Stimulated activated CD8-positive, alpha-beta memory T cell treated with anti-CD3 and anti-CD28 coated beads, Interleukin-7, amount 100 ng/mL, for 1 hour (primary cell): ENCODE results near the gene TULP4.
"Not testable (repeated sequence)": the region's sequence is repeated elsewhere in the genome, so short reads cannot be mapped to it uniquely, and the experiment has no call there.

Experiments used
- DNase-seq, 2 donors: peaks; one replicate each; pipeline ENCODE4 v3.0.0-alpha.2; 2020; ENCODE audit warnings: low read depth in 2 of 2

The TULP4 gene

DNA sequence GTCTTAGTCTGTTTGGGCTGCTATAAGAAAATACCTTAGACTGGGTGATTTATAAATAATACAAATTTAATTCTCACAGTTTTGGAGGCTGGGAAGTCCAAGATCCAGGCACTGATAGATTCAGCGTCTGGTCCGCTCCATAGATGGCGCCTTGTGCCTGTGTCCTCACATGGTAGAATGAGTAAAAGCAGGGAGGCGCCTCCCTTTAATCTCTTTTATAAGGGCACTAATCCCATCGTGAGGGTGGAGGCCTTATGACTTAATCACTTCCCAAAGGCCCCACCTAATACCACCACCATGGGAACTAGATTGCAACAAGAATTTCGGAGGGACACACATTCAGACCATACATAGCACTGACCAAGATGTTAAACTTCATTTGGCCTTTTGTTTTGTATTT, 156.4 kb downstream of the TULP4 start:
- DNase-seq = no peak

DNA sequence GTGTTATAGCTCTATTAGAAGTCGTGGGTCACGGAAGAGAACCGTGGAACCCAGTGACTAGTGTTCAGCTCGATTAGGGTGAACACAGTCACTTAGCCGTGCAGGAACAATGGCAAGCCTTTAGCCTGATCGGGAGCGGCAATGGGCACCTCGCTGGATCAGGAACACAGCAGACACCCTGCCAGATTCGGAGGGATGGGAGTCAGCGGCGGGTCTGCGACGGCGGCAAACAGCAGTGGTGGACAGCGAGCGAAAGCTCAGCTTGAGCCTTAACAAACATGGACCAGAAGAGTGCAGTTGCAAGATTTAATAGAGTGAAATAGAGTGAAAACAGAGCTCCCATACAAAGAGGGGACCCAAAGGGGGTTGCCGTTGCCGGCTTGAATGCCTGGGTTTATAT, 157.8 kb downstream of the TULP4 start:
- DNase-seq = not testable (repeated sequence)

DNA sequence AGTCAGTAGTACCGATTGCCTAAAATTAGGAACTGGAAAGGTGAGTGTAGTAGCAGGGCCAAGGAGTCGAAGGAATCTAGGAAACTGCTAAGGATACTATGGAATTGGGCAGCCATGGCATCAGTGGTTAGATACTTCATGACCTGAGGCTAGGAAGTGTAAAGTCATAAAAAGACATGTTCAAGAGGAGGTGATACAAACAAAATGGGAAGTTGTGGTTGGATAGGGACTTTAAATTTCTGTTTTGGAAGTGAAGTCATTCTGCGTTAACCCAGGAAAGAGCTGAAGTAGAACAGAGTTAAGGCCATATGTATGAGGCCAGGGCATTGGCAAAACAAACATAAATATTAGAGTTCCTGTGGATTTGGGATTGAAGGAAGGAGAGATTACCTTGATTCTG, 159.1 kb downstream of the TULP4 start:
- no peak for DNase-seq

DNA sequence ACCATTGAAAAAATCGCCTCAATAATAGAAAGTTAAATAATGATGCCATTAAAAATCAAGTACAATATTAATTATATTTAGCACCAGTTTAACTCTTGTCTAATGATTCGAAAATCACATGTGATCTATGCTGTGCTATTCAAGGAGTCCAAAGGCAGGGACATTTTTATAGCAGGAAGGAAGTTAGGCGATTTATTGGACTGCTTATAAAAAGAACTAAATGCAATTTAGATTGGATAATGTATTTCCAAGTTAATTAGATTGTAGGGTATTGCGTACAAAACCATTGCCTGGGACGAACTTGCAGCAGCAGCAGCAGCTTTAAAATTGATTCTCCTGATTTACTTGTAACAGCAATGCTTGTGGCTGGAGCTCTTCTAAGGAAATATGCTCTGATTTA, 160.2 kb downstream of the TULP4 start:
- DNase-seq = no peak

DNA sequence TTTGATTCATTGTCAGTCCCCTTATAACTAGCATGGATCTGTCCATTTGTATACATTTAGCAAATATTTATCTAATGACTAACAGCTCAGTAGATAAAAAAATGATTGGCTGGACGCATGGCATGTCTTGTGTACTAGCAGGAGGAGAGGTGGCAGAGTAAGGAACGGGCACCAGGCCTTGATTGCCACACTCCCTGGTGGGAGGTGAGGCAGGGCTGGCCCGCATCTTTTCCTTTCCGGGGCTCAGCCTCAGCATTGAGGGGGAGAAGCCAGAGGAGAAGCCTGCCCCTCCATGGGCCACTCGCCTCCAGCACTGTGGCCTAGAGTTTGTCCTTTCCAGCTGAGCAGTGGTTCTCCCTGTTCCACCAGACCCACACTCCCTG, 162.7 kb downstream of the TULP4 start:
- DNase-seq = no peak

DNA sequence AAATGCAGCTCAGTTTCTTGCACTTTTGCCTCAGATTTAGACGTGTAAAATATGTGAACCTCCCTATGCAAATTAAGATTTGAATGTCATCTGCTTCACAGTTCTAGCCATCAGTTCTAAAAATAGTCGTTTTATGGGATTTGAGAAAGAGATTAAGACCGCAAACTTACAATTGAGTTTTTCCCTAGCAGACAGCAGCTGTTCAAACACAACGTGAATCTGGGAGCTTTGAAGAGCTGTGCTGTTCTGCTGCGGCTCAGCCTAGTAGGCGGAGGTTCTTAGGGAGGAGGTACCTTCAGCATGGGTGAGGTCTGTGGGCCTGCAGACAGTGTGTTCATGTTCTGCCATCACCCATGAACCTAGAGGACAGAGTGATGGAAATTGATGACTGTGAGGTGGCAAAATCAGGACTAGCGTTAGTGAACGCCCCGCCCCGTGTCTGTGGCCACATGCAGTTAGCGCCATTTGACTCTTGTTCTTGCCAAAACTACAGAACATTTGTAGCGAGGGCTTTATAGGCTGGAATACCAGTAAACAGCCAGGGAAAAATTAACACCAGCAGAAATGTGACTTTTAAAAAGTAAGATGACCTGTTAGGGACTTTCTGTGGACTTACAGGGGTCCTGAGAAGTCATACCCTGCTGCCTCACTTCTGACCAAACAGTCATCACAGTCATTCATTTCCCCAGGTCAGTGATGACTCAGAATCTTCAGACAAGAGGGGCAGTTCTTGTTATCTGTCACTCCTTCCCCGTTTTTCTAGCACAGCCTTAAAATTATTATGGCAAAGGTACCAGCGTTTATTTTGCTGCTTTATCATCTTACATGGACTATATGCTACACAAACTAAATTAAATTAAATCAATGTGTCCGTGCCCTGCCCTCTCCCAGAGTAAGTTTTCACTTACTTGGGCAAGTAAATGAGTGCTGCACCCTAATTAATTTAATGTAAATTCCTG, 163.4 kb downstream of the TULP4 start:
- DNase-seq = no peak

DNA sequence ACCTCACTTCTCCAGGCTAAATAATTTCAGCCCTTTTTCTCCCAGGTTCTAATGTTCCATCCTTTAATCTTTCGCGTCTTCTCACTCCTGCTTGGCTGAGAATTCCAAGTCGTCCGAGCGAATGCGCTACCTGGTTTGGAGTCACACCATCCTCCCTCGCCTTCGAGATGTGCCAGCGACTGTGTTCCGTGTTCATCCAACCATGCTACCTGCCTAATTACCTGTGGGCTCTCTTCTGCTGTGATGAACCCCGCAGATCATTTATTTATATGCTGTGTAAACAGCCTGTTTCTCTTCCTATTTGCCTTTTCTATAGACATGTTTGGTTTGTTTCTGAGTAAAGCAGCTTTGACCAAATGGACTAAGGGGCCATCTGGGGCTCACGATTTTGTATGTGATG, 164.1 kb downstream of the TULP4 start:
- no peak for DNase-seq

DNA sequence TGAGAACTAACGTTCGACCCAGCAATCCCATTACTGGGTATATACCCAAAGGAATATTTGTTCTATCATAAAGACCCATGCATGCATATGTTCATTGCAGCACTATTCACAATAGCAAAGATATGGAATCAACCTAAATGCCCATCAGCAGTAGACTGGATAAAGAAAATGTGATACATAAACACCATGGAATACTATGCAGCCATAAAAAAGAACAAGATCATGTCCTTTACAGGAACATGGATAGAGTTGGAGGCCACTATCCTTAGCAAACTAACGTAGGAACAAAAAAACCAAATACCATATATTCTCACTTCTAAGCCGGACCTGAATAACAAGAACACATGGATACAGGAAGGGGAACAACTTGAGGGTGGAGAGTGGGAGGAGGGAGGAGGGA, 165.5 kb downstream of the TULP4 start:
- not testable (repeated sequence) for DNase-seq

DNA sequence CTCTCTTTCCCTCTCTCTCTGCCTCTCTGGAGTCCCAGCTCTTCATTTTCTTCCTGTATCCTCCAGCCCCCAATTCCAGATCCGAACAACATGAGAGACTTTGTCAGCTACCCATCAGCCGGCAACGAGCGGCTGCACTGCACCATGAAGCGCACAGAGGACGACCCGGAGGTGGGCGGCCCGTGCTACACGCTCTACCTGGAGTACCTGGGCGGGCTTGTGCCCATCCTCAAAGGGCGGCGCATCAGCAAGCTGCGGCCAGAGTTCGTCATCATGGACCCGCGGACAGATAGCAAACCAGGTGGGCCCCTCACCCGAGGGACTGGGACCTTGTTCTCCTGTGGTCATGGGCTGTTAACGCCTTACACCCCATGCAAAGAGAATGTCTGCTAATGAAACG, 168.7 kb downstream of the TULP4 start:
- no peak for DNase-seq

DNA sequence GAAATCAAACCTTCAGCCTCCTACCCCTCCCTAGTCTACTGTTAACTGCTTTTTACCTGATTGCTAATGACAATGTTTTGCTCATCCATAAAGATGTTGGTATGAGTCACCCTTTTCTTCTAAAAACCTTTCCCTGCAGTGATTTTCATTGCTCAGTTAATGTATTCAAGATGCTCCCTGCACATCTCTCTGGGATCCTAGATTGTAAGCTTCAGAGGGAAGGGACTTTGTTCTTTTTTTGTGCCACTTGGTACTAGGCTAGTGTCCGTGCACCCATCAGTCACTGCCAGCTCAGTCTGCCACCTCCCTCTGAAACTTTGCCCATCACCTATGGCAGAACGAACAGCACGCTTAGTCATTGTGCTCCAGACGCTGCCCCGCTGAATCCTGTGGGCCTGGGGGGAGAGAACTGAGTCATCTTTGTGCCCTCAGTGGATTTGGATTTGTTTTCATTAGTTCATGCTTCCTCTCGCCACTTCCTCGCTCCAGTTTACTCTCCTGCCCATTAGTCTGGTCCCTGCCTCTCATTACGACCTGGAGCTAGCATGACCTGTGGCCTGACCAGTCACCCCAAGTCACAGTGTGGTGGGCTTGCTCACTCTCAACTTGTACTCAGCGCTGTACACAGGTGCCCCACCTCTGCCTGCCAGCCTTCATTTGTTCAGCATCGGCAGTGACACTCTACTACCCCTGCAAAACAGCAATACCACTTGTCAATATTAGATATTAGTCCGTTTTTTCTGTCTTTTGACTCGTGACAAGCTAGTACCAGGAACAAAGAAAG, 169.6 kb downstream of the TULP4 start:
- no peak for DNase-seq

DNA sequence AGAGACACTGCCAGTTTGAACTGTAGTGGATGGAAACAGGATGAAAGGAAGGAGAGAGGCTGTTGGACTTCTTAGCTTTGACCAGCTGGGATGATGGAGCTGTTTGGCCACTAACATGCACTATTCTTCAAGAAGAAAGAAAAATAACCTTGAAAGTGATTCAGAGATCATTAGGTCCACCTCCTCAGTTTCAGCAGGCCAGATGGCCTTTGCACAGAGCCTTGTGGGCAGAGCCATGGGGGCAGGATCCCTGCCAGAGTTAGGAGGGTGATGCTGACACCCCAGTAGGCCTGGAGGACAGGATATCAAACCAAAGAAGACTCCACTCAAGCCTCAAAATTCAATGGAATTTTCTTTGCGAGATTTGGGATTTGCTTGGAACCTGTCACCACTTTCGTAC, 173.2 kb downstream of the TULP4 start:
- no peak for DNase-seq

DNA sequence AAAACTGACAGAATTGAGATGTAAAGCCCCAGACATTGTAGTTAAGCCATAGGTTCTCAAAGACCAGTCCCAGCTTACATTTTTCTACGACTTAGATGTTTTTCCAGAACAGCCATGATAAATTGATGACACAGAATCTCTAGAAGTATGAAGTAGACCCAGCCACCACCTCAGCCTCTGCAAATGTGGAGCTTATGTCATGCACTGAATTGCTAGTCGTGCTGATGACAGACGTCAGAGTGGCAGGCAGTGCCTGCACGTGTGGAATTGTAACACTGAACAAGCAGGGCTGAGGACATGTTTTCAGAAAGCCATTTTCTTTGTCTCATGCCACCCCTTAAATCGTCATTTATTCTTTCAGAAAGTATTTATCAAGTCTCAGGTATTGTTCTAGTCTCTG, 175.2 kb downstream of the TULP4 start:
- DNase-seq = no peak

DNA sequence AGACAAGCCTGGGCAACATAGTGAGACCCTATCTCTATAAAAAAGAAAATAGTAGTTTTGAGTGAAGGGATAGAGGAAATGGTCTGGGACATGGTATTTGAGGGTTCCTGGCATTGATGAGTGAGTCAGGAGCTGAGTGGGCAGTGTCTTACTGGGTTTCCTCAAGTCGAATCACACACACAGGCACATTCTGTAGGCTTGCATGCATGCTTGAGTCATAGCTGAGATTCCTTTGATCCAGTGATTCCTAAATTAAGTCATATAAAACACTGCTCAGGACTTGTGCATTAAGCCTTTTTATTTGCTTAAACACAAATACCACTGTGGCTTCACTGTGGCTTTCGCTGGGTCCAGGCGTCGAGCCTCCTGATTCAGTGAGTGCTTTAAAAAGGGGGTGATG, 175.8 kb downstream of the TULP4 start:
- DNase-seq = no peak

DNA sequence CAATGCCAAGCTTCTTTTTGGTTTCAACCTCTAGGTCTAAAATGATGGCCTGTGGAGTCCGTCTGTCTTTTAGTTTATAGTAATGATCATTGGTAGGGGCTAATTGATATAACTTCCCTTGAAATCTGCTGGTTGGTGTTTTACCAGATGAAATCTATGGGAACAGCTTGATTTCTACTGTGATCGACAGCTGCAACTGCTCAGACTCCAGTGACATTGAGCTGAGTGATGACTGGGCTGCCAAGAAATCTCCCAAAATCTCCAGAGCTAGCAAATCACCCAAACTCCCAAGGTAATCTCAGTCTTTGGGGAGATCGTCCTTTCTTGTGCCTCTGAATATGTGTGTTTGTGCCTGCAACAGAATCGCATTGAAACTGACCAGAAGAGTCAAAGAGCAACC, 177.2 kb downstream of the TULP4 start:
- DNase-seq = no peak

DNA sequence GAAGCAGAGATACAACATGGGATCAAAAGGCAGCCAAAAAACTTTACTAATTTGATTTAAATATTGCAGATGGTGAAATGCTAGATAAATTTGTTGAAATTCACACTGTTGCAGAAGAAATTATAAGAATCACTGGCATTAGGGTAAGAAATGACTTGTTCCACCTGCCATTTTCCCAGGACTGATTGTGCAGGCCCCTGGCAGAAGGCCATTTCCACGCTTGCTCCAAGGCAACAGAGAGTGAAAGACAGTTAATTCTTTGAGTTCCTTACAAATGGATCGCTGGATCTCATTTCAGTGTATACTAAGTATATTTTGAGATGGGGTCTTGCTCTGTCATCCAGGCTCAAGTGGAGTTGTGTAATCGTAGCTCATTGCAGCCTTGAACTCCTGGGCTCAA, 180.6 kb downstream of the TULP4 start:
- no peak for DNase-seq

DNA sequence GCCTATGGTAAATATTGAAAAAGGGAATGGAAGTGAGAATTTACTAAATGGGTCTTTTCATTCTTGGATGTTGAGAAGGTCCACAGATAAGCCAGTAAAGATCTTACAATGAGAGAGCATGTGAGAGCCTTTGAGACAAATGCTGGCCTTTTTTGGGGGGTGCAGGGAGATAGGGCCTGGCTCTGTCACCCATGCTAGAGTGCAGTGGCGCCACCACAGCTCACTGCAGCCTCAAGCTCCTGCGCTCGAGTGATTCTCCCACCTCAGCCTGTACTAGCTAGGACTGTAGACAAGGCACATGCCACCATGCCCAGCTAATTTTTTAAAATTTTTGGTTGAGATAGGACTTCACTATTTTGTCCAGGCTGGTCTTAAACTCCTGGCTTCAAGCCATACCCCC, 184.4 kb downstream of the TULP4 start:
- no peak for DNase-seq

DNA sequence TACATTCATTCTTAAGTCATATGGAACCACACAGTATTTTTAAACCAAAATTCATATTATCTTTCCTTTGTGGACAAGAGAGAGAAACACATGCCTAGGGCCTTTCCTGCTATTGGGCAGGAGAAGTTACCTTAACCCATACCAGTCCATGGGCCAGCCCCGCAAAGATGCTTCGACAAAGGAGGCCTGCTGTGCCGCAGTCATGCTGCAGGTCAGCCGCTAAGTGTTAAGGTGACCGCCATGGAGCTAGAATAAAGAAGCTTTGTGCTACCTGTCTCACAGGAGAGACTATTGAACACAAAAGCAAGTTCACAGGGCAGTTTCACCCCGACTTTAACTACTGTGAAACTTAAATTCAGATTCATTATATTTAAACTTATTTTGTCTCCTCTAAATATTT, 185.4 kb downstream of the TULP4 start:
- DNase-seq = no peak

DNA sequence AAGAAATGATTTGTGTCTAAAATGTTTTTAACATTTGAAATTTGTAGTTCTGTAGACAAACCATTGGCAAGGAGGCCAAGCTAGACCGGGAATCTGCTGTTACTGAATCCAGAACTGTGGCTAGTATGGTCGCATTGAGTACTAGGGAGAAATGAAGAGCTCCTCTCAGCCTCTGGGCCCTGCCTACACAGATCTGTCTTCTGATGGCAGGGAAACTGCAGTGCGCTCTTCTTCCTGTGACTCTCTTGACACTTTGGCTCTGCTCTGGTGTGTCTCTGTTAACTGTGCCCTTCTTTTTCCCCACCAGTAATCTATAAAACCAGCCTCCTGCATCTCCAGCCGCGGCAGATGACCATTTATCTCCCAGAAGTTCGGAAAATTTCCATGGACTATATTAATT, 186.1 kb downstream of the TULP4 start:
- no peak for DNase-seq

DNA sequence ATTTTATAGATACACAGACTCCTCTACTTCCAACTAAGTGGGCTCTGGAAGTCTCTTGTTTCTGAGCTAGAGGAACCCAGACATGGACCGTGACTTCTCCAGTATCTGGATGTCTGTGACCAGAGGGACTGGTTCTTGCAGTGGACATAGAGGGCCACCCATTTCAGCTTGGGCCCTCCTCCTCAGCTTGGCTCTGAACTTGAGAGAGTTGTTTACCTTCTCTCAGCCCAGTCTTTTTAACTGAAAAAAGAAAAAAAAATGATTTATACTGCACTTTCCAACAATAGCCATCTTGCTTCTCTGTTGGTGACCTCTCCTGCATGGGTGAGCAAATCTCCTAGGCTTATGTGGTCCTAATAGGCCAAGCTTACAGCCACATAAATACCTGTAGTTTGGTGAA, 187.3 kb downstream of the TULP4 start:
- DNase-seq = no peak

DNA sequence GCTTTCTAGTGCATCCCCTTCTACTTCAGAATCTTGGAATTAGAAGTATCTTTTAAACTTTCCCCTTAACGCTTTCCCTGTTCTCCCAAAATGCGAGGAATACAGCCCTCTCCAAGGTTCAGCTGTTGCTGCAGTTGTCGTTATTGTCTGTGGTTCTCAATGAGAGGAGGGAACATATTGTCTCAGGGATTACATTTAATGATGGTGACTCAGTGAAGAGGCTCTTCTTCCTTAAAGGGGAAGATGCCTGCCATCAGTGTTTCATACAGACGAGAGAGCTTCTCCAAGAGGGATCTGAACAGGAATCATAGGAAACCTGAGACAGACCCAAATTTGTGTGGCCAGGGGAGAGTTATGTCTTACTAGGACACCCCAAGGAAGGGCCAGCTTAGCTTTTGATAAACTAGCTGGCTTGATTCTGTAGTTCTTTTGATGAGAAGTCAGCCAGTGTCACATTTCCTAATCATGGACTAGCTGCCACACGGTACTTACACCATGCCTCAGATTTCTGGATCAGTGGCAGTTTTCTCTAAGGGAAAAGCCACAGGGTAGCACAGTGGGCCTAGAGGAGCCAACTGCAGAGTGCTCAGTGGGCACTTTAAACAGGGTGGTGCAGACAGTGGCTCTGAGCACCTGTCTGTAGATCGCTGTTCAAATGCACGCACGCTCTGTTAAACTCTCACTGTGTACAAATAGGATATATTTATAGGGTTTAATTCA, 187.9 kb downstream of the TULP4 start:
- DNase-seq = no peak

DNA sequence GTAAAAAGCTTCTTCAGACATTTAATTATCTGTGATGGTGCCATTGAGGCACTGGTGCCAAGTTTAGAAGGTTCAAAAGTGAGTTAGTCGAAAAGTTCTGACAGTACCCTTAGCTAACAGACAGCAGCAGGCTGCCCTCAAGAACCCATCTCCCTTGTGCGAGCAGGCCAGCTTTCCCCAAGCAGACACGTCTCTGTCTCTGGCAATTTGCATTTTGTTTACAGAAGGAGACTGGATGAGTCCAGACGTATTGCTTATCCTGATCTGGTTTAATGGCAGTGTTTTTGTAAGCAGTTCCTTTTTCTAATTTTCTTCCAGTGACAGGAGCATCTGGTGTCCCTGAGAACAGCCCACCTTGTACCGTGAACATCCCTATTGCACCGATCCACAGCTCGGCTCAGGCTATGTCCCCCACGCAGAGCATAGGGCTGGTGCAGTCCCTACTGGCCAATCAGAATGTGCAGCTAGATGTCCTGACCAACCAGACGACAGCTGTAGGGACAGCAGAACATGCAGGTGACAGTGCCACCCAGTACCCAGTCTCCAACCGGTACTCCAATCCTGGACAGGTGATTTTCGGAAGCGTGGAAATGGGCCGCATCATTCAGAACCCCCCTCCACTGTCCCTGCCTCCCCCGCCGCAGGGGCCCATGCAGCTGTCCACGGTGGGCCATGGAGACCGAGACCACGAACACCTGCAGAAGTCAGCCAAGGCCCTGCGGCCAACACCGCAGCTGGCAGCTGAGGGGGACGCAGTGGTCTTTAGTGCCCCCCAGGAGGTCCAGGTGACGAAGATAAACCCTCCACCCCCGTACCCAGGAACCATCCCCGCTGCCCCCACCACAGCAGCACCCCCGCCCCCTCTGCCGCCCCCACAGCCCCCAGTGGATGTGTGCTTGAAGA, 189.3 kb downstream of the TULP4 start:
- no peak for DNase-seq
